NT2/D1 (cell line): ENCODE measurements around the gene ZBTB49.

ENCODE experiments used
- SUZ12 ChIP-seq: IDR thresholded peaks from 2 replicates; pipeline ENCODE4 v1.6.1; 2011; ENCODE audit not compliant: insufficient read length, insufficient read depth; ENCODE audit errors: extremely low read depth
- YY1 ChIP-seq: IDR thresholded peaks from 2 replicates; pipeline ENCODE4 v1.6.1; 2011; ENCODE audit not compliant: insufficient read length, insufficient read depth
- ZNF274 ChIP-seq: IDR thresholded peaks from 2 replicates; pipeline ENCODE4 v1.6.1; 2011; ENCODE audit warnings: mild to moderate bottlenecking, low read depth, low read length

- TF ChIP-seq SUZ12: no peak
- no peak for TF ChIP-seq ZNF274
- TF ChIP-seq YY1: no peak
These were observed 22.1 kb upstream of the ZBTB49 start for GRCh38 chr4:4267981-4268380.
